Activated CD4-positive, alpha-beta memory T cell treated with anti-CD3 and anti-CD28 coated beads, Interleukin-2, amount 10 ng/mL, durations not matched to agents 7 days and 5 days (primary cell): ENCODE data around the gene SHOC1. TPM values are rescaled to one million over a fixed set of nuclear protein-coding genes. Genes with fewer than 3 reads are reported as not detected.

ENCODE experiments used
- CTCF ChIA-PET: fragments of 350-600 bp; sonication (Branson Sonifier 250); formaldehyde crosslinking; loops from one replicate; lab custom pipeline; 2021; ENCODE audit warnings: antibody characterized with exemption, inconsistent platforms; lab: Charles Lee
- POLR2A ChIA-PET: fragments of 350-600 bp; sonication (Branson Sonifier 250); formaldehyde crosslinking; loops from one replicate; lab custom pipeline; 2021; ENCODE audit warnings: antibody characterized with exemption; lab: Charles Lee
- DNase-seq: peaks from one replicate; pipeline ENCODE4 v3.0.0-alpha.2; 2020
- H3K27ac Mint-ChIP-seq: one replicate; pipeline ENCODE4 v1.8.0; 2021; ENCODE audit warnings: mild to moderate bottlenecking, mixed read lengths
- H3K27me3 Mint-ChIP-seq: one replicate; pipeline ENCODE4 v1.8.0; 2021; ENCODE audit warnings: mixed read lengths
- H3K36me3 Mint-ChIP-seq: one replicate; pipeline ENCODE4 v1.8.0; 2021; ENCODE audit warnings: low read depth, mixed read lengths
- H3K4me1 Mint-ChIP-seq: one replicate; pipeline ENCODE4 v1.8.0; 2021; ENCODE audit warnings: mixed read lengths
- H3K4me3 Mint-ChIP-seq: one replicate; pipeline ENCODE4 v1.8.0; 2021; ENCODE audit warnings: mild to moderate bottlenecking, mixed read lengths
- H3K9me3 Mint-ChIP-seq: one replicate; pipeline ENCODE4 v1.8.0; 2021; ENCODE audit warnings: mixed read lengths
- total RNA-seq, 2 experiments: library from RNA; stranded (reverse); gene quantifications; one replicate each; pipeline ENCODE4 v1.2.3, GENCODE V29; 2021

Gene SHOC1
- not detected for total RNA-seq

DNA sequence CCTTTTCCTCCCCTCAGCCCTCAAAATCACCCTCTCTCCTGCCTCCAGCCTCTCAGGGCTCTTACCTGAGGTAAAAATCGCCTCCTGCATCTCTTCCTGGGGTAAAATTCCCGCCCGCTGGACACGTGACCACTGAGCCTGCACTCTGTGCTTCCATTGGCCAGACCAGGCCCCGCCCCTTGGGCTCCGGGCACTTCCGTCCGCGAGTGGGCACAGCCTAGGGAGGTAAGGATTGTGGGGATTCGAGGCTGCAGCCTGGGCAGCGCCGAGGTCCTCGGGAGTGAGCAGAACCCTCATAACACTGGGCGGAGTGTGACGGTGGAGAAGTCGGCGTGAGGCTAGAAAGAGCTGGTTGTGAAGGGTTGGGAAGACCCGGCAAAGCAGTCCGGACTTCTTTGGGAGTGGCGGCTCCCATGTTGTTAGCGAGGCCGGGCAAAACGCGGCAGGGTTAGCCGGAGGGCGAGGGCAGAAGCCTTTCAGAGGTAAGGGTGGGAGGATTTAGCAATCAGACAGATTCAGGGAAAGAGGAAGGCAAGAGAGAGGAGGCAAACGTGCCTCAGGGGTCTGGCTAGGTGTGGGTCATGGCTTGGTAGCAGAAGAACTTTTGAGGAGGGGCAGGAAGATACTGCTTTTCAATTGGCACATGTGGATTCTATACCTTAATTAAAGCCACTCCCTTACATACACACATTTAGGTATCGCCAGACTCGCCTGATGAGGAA lies at the start of gene SHOC1:
SHOC1 (minus strand) TSS at position 103 of the 722 bp plus-strand sequence. CDS start 3,519 bp downstream, outside the sequence.
- Mint-ChIP-seq H3K4me1 (no peaks in the 10 kb centered on the region), H3K27me3 (no peaks in the 10 kb centered on the region), H3K9me3 (no peaks in the 10 kb centered on the region), H3K36me3 (no peaks in the 10 kb centered on the region), H3K27ac (no peak within 1 kb of the TSS), H3K4me3 (no peak within 1 kb of the TSS)
- DNase-seq, result no peak
- ChIA-PET POLR2A (no interaction called here), CTCF (no interaction called here)

GRCh38 chr9:111843971-111844370 lies 49.2 kb upstream of the SHOC1 start:
- no peaks in the 10 kb centered on the region for H3K9me3 Mint-ChIP-seq
- no peak overlapping the region for H3K4me3 Mint-ChIP-seq
- POLR2A ChIA-PET, result no interaction called here
- peaks cover 3% of the 10 kb centered on the region for H3K4me1 Mint-ChIP-seq
- H3K27ac Mint-ChIP-seq, result no peak overlapping the region
- no peak for DNase-seq
- no peaks in the 10 kb centered on the region for H3K36me3 Mint-ChIP-seq
- H3K27me3 Mint-ChIP-seq, result peaks cover 6% of the 10 kb centered on the region
- CTCF ChIA-PET, result no interaction called here

GRCh38 chr9:111842313-111842712 lies 47.6 kb upstream of the SHOC1 start:
- DNase-seq, result no peak
- CTCF ChIA-PET, result no interaction called here
- Mint-ChIP-seq H3K9me3 (no peaks in the 10 kb centered on the region), H3K27ac (no peak overlapping the region), H3K4me3 (no peak overlapping the region), H3K4me1 (peaks cover 3% of the 10 kb centered on the region), H3K27me3 (peaks cover 16% of the 10 kb centered on the region), H3K36me3 (no peaks in the 10 kb centered on the region)
- POLR2A ChIA-PET, result no interaction called here

- no peak overlapping the region for H3K4me3 Mint-ChIP-seq
- ChIA-PET POLR2A (no interaction called here), CTCF (no interaction called here)
- H3K9me3 Mint-ChIP-seq, result no peaks in the 10 kb centered on the region
- peaks cover 16% of the 10 kb centered on the region for H3K27me3 Mint-ChIP-seq
- no peak for DNase-seq
- no peaks in the 10 kb centered on the region for H3K36me3 Mint-ChIP-seq
- H3K4me1 Mint-ChIP-seq, result peaks cover 3% of the 10 kb centered on the region
- H3K27ac Mint-ChIP-seq, result no peak overlapping the region
Observed at GRCh38 chr9:111840442-111840841, 45.7 kb upstream of the SHOC1 start.

DNA sequence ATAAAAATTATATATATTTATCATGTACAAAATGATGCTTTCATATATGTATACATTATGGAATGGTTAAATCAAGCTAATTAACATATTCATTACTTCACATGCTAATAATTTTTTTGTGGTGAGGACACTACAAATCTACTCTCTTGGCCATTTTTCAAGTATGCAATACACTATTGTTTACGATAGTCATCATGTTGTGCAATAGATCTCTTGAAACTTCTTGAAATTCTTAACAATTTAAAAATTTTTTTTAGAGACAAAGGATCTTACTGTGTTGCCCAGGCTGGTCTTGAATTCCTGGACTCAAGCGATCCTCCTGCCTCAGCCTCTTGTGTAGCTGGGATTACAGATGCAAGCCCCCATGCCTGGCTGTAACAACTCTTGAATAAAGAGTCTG lies 45.2 kb upstream of the SHOC1 start:
- CTCF ChIA-PET, result no interaction called here
- Mint-ChIP-seq H3K27ac (no peak overlapping the region), H3K36me3 (no peaks in the 10 kb centered on the region), H3K9me3 (no peaks in the 10 kb centered on the region), H3K4me1 (peaks cover 3% of the 10 kb centered on the region), H3K27me3 (peaks cover 19% of the 10 kb centered on the region), H3K4me3 (no peak overlapping the region)
- no peak for DNase-seq
- POLR2A ChIA-PET, result no interaction called here

- POLR2A ChIA-PET, result no interaction called here
Observed at GRCh38 chr9:111839387-111839786, 44.6 kb upstream of the SHOC1 start.

DNA sequence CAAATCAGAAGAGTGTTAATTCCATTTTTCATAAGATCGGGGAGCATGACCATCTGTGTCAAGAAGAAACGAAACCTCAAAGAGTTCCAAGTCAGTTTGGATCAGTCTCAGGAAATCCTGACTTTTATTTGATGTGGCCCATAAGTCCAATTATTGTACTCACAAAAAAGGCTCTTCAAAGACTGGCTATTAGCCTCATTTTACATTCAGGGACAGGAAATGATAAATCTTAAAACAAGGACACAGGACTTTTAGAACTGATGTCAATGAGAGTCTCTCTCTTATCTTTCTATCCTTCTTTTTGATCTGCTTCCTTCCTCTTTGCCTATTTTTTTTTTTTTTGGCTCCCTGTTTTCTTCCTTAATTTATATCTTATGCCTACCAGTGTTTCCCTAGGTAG lies 43.7 kb upstream of the SHOC1 start:
- no peak for DNase-seq
- Mint-ChIP-seq H3K36me3 (no peaks in the 10 kb centered on the region), H3K4me3 (no peak overlapping the region), H3K27ac (no peak overlapping the region), H3K4me1 (peaks cover 3% of the 10 kb centered on the region), H3K9me3 (no peaks in the 10 kb centered on the region), H3K27me3 (peaks cover 19% of the 10 kb centered on the region)
- ChIA-PET POLR2A (no interaction called here), CTCF (no interaction called here)

More at GRCh38 chr9:111839387-111839786, 44.6 kb upstream of the SHOC1 start:
- CTCF ChIA-PET, result no interaction called here
- Mint-ChIP-seq H3K9me3 (no peaks in the 10 kb centered on the region), H3K4me3 (no peak overlapping the region), H3K27ac (no peak overlapping the region), H3K27me3 (peaks cover 19% of the 10 kb centered on the region), H3K36me3 (no peaks in the 10 kb centered on the region), H3K4me1 (peaks cover 3% of the 10 kb centered on the region)
- DNase-seq, result no peak

DNA sequence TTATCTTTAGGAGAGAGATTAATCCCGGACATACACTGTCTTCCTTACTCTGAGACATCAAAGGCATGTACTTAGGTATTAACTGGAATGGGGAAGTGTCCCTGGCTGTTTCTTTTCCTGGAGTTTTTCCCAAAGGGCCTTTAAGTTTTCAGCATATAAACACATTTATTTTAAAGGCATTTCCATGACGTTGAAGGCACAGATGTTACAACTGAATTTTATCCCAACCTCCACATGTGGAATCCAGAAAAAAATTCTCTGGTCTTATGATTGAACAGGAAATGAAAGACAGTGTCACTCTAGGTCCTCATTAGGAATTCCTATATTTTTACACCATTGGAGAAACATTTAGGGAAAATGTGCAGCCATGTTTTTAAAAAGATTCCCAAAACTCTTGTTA lies 41.6 kb upstream of the SHOC1 start:
- Mint-ChIP-seq H3K27me3 (peaks cover 16% of the 10 kb centered on the region), H3K9me3 (no peaks in the 10 kb centered on the region), H3K4me1 (peaks cover 3% of the 10 kb centered on the region), H3K27ac (no peak overlapping the region), H3K36me3 (no peaks in the 10 kb centered on the region), H3K4me3 (no peak overlapping the region)
- CTCF ChIA-PET, result no interaction called here
- POLR2A ChIA-PET, result no interaction called here
- no peak for DNase-seq

DNA sequence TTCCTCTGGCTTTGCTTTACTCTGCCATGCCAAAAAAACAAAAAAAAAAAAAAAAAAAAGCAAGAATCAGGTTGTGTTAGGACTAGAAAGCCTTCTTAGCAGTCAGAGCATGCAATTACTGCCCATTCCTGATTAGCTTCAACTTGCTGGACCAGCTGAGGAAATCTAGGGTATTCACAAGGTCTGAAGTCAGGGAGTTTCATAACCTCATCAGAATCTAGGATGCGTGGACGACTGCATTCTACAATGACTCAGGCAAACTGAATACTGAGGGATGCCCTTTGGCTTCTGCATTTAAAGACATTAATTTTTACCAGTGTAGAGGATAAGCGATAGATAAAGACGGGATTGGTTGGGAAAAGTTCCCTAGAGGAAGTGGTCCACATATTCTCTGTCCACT lies 39.2 kb upstream of the SHOC1 start:
- H3K27me3 Mint-ChIP-seq, result peaks cover 12% of the 10 kb centered on the region
- H3K4me1 Mint-ChIP-seq, result no peaks in the 10 kb centered on the region
- no peak for DNase-seq
- POLR2A ChIA-PET, result no interaction called here
- no peak overlapping the region for H3K4me3 Mint-ChIP-seq
- CTCF ChIA-PET, result interaction anchor here (0.6 kb wide), 1 partner anchor 55 kb away, joined by 3 read pairs; no protein-coding TSS in a partner anchor
- no peak overlapping the region for H3K27ac Mint-ChIP-seq
- H3K36me3 Mint-ChIP-seq, result no peaks in the 10 kb centered on the region
- no peaks in the 10 kb centered on the region for H3K9me3 Mint-ChIP-seq

GRCh38 chr9:111832449-111832848 lies 37.7 kb upstream of the SHOC1 start:
- CTCF ChIA-PET, result interaction anchor here (0.6 kb wide), 1 partner anchor 251 kb away, joined by 4 read pairs; no protein-coding TSS in a partner anchor
- Mint-ChIP-seq H3K27me3 (peaks cover 3% of the 10 kb centered on the region), H3K4me3 (no peak overlapping the region), H3K9me3 (no peaks in the 10 kb centered on the region), H3K27ac (no peak overlapping the region), H3K4me1 (no peaks in the 10 kb centered on the region), H3K36me3 (no peaks in the 10 kb centered on the region)
- DNase-seq, result no peak
- POLR2A ChIA-PET, result no interaction called here

DNA sequence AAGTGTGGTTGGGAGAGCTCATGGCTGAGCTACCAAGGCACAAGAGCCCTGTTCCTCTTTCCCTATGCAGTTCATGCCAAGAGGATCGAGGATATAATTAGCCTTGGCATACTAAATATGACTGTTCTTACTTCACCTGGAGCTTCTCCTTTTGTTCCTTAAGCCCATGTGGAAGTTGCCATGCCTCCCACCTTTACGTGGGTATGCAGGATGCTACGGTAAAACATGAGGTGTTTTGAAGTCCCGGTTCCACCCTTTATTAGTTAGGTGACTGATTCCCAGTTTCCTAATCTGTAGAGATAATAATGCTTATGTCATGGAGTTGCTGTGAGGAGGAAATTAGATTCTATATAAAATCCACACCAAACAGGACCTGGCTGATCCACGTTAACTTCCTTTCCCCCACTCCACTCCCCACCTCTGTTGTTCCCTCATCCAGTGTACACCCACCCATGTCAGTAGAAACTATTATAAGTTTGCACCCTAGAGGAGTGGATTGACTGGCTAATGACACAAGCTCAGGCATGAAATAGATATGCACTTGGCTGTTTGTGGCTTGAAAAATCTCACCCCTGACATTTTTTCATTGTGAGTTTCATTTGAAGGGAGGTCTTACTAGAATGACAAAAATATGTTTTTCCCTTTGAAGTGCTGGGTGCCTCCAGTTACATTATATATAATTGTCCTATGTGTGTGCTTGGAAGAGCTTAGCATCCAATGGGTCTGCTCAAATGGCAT lies 36.8 kb upstream of the SHOC1 start:
- POLR2A ChIA-PET, result no interaction called here
- Mint-ChIP-seq H3K36me3 (no peaks in the 10 kb centered on the region), H3K9me3 (no peaks in the 10 kb centered on the region), H3K4me1 (no peaks in the 10 kb centered on the region), H3K27ac (no peak overlapping the region), H3K4me3 (no peak overlapping the region), H3K27me3 (peaks cover 3% of the 10 kb centered on the region)
- CTCF ChIA-PET, result interaction anchor here (1.6 kb wide), 1 partner anchor 11 kb away, joined by 4 read pairs; no protein-coding TSS in a partner anchor
- DNase-seq, result no peak

GRCh38 chr9:111828193-111828592 lies 33.5 kb upstream of the SHOC1 start:
- POLR2A ChIA-PET, result no interaction called here
- H3K4me1 Mint-ChIP-seq, result no peaks in the 10 kb centered on the region
- no peaks in the 10 kb centered on the region for H3K9me3 Mint-ChIP-seq
- DNase-seq, result no peak
- no peaks in the 10 kb centered on the region for H3K36me3 Mint-ChIP-seq
- no peak overlapping the region for H3K27ac Mint-ChIP-seq
- no peak overlapping the region for H3K4me3 Mint-ChIP-seq
- peaks cover 1% of the 10 kb centered on the region for H3K27me3 Mint-ChIP-seq
- CTCF ChIA-PET, result interaction anchor here (1.5 kb wide), 1 partner anchor 246 kb away, joined by 5 read pairs; no protein-coding TSS in a partner anchor

- Mint-ChIP-seq H3K4me3 (no peak overlapping the region), H3K9me3 (no peaks in the 10 kb centered on the region), H3K36me3 (no peaks in the 10 kb centered on the region), H3K27me3 (peaks cover 1% of the 10 kb centered on the region), H3K27ac (no peak overlapping the region), H3K4me1 (no peaks in the 10 kb centered on the region)
- CTCF ChIA-PET, result interaction anchor here (1.2 to 2.1 kb wide), 2 partner anchors 66 to 249 kb away, joined by 3 to 13 read pairs; no protein-coding TSS in a partner anchor
- no peak for DNase-seq
- POLR2A ChIA-PET, result no interaction called here
Observed at GRCh38 chr9:111825468-111826145, 30.9 kb upstream of the SHOC1 start.
